GM12878 (cell line): Measurements from ENCODE around the gene DIP2C.

ENCODE experiments used
- BCL11A ChIP-seq: IDR thresholded peaks from 2 replicates; pipeline ENCODE4 v1.6.1; 2011; ENCODE audit warnings: low read depth, low read length
- ESRRA ChIP-seq: IDR thresholded peaks from 2 replicates; pipeline ENCODE4 v1.6.1; 2012; ENCODE audit warnings: mild to moderate bottlenecking, low read length, improper control_type of control experiment
- EZH2 ChIP-seq: IDR thresholded peaks from 2 replicates; pipeline ENCODE4 v1.6.1; 2012; ENCODE audit warnings: low read depth, mild to moderate bottlenecking, control low read depth, inconsistent platforms, low read length, borderline replicate concordance; ENCODE audit not compliant: control insufficient read depth
- KLF5 ChIP-seq: fragments of 450-650 bp; IDR thresholded peaks from 2 replicates; pipeline ENCODE4 v1.6.1; 2014; ENCODE audit warnings: mild to moderate bottlenecking; ENCODE audit not compliant: partially characterized antibody
- LARP7 ChIP-seq: fragments of 450-650 bp; IDR thresholded peaks from 2 replicates; pipeline ENCODE4 v1.6.1; 2017; ENCODE audit warnings: mild to moderate bottlenecking
- MYC ChIP-seq: IDR thresholded peaks from 2 replicates; pipeline ENCODE4 v1.6.1; 2011; ENCODE audit warnings: mild to moderate bottlenecking, low read length, moderate library complexity, inconsistent platforms; ENCODE audit not compliant: insufficient read depth, insufficient replicate concordance, insufficient read length, severe bottlenecking
- POLR2AphosphoS5 ChIP-seq: IDR thresholded peaks from 2 replicates; pipeline ENCODE4 v1.6.1; 2011; ENCODE audit warnings: mild to moderate bottlenecking, low read length, inconsistent platforms
- RCOR1 ChIP-seq: conservative IDR thresholded peaks from 2 replicates; pipeline ENCODE4 v1.6.1; 2012; ENCODE audit warnings: low read depth, low read length, improper control_type of control experiment
- TBL1XR1 ChIP-seq: IDR thresholded peaks from 2 replicates; pipeline ENCODE4 v1.6.1; 2012; ENCODE audit warnings: low read depth, low read length, improper control_type of control experiment
- YBX1 ChIP-seq: fragments of 450-650 bp; IDR thresholded peaks from 2 replicates; pipeline ENCODE4 v1.6.1; 2016; ENCODE audit warnings: antibody characterized with exemption
- ZNF274 ChIP-seq: IDR thresholded peaks from one replicate; pipeline ENCODE4 v1.8.0; 2011; ENCODE audit not compliant: insufficient read length, insufficient read depth
- TF ChIP-seq, protein P1 (sequence below): fragments of 450-650 bp; IDR thresholded peaks from 2 replicates; pipeline ENCODE4 v1.6.1; 2017; ENCODE audit warnings: mild to moderate bottlenecking, low read depth, inconsistent platforms; ENCODE audit not compliant: poor library complexity, severe bottlenecking
- TF ChIP-seq, protein P2 (sequence below), 3 experiments: IDR thresholded peaks in 2 of 3; conservative IDR thresholded peaks in 1 of 3; 2 replicates each; pipeline ENCODE4 v1.5.1; 2011; ENCODE audit warnings: low read depth in 3 of 3, low read length in 3 of 3, mild to moderate bottlenecking in 3 of 3, control low read depth in 2 of 3, moderate library complexity in 2 of 3, inconsistent platforms in 1 of 3, mixed read lengths in 1 of 3; ENCODE audit not compliant: control insufficient read depth in 2 of 3, insufficient read depth in 1 of 3; ENCODE audit errors: extremely low read depth in 1 of 3
- TF ChIP-seq, protein P3 (sequence below): IDR thresholded peaks from 2 replicates; pipeline ENCODE4 v1.6.1; 2011; ENCODE audit warnings: low read depth, low read length, improper control_type of control experiment, borderline replicate concordance

DNA sequence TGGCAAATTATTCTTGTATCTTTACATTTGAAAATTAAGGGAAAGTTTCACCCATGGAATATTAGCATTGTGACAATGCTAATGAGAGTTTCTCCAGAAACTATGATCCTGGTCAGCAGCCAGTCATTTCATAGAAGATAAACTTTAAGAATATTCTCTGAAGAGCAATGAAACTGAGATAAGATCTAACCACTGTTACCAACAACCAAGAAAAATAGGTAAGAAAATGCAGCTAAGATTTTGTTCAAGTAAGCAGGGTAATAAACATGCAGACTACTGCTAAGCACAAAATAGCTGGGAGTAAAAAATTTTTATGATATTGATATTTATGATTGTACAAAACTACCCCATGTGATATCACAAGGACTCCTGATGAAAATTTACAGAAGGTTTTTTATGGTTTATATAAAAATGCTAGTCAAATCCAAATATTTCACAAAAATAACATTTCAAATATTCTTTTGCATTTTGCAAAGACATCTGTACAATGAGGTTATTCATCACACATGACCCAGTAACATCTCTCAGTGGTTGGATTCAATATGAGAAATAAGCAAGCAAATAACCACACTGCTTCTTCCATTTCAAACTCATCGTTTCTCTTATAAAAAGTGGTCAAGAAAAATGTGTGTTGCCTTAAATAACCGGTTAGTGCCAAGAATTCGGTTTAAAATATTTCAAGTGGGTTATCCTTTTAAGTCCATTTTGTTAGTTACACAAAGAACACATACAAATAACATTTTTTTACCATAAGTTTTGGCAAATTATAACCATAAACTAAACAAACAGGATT lies 251.6 kb downstream of the DIP2C start:
- TF ChIP-seq YBX1, result no peak
- no peak for TF ChIP-seq TBL1XR1
- TF ChIP-seq, protein P1, sequence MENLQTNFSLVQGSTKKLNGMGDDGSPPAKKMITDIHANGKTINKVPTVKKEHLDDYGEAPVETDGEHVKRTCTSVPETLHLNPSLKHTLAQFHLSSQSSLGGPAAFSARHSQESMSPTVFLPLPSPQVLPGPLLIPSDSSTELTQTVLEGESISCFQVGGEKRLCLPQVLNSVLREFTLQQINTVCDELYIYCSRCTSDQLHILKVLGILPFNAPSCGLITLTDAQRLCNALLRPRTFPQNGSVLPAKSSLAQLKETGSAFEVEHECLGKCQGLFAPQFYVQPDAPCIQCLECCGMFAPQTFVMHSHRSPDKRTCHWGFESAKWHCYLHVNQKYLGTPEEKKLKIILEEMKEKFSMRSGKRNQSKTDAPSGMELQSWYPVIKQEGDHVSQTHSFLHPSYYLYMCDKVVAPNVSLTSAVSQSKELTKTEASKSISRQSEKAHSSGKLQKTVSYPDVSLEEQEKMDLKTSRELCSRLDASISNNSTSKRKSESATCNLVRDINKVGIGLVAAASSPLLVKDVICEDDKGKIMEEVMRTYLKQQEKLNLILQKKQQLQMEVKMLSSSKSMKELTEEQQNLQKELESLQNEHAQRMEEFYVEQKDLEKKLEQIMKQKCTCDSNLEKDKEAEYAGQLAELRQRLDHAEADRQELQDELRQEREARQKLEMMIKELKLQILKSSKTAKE, result no peak
- TF ChIP-seq ZNF274, result no peak
- TF ChIP-seq, protein P2, sequence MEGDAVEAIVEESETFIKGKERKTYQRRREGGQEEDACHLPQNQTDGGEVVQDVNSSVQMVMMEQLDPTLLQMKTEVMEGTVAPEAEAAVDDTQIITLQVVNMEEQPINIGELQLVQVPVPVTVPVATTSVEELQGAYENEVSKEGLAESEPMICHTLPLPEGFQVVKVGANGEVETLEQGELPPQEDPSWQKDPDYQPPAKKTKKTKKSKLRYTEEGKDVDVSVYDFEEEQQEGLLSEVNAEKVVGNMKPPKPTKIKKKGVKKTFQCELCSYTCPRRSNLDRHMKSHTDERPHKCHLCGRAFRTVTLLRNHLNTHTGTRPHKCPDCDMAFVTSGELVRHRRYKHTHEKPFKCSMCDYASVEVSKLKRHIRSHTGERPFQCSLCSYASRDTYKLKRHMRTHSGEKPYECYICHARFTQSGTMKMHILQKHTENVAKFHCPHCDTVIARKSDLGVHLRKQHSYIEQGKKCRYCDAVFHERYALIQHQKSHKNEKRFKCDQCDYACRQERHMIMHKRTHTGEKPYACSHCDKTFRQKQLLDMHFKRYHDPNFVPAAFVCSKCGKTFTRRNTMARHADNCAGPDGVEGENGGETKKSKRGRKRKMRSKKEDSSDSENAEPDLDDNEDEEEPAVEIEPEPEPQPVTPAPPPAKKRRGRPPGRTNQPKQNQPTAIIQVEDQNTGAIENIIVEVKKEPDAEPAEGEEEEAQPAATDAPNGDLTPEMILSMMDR (IDR thresholded peaks at IDR 0.05 in 2 of 3, conservative IDR thresholded peaks at IDR 0.05 in 1 of 3; ENCODE audit: control insufficient read depth in 2 of 3, extremely low read depth in 1 of 3, insufficient read depth in 1 of 3, low read depth in 3 of 3, low read length in 3 of 3), result no peak
- no peak for TF ChIP-seq ESRRA
- no peak for TF ChIP-seq RCOR1
- TF ChIP-seq MYC, result no peak
- TF ChIP-seq EZH2, result no peak
- TF ChIP-seq BCL11A, result no peak
- TF ChIP-seq LARP7, result no peak
- no peak for TF ChIP-seq KLF5
- TF ChIP-seq, protein P3, sequence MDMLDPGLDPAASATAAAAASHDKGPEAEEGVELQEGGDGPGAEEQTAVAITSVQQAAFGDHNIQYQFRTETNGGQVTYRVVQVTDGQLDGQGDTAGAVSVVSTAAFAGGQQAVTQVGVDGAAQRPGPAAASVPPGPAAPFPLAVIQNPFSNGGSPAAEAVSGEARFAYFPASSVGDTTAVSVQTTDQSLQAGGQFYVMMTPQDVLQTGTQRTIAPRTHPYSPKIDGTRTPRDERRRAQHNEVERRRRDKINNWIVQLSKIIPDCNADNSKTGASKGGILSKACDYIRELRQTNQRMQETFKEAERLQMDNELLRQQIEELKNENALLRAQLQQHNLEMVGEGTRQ, result no peak
- TF ChIP-seq POLR2AphosphoS5, result no peak
